HL-60 (cell line): Measurements from ENCODE around the gene TMEM52.

Experiments used
- GABPA ChIP-seq: IDR thresholded peaks from 2 replicates; pipeline ENCODE4 v1.6.1; 2012; ENCODE audit warnings: low read depth
- POLR2AphosphoS5 ChIP-seq: IDR thresholded peaks from 2 replicates; pipeline ENCODE4 v1.6.1; 2012; ENCODE audit warnings: low read depth
- REST ChIP-seq: IDR thresholded peaks from 2 replicates; pipeline ENCODE4 v1.6.1; 2012; ENCODE audit warnings: low read depth; ENCODE audit not compliant: insufficient replicate concordance
- SPI1 ChIP-seq: IDR thresholded peaks from 2 replicates; pipeline ENCODE4 v1.6.1; 2012; ENCODE audit warnings: low read depth, mild to moderate bottlenecking, borderline replicate concordance
- TF ChIP-seq, protein P1 (sequence below): IDR thresholded peaks from one replicate; pipeline ENCODE4 v1.5.1; 2011; ENCODE audit warnings: low read length, control low read depth, inconsistent platforms; ENCODE audit not compliant: insufficient read depth

GRCh38 chr1:1893291-1893985 lies 25.6 kb downstream of the TMEM52 start:
- TF ChIP-seq POLR2AphosphoS5 (no peak), SPI1 (no peak), REST (no peak), GABPA (no peak)
- TF ChIP-seq, protein P1, sequence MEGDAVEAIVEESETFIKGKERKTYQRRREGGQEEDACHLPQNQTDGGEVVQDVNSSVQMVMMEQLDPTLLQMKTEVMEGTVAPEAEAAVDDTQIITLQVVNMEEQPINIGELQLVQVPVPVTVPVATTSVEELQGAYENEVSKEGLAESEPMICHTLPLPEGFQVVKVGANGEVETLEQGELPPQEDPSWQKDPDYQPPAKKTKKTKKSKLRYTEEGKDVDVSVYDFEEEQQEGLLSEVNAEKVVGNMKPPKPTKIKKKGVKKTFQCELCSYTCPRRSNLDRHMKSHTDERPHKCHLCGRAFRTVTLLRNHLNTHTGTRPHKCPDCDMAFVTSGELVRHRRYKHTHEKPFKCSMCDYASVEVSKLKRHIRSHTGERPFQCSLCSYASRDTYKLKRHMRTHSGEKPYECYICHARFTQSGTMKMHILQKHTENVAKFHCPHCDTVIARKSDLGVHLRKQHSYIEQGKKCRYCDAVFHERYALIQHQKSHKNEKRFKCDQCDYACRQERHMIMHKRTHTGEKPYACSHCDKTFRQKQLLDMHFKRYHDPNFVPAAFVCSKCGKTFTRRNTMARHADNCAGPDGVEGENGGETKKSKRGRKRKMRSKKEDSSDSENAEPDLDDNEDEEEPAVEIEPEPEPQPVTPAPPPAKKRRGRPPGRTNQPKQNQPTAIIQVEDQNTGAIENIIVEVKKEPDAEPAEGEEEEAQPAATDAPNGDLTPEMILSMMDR = no peak
